Fibroblast of lung (primary cell): ENCODE data around the gene MARK3. TPM values are rescaled to one million over a fixed set of nuclear protein-coding genes. Genes with fewer than 3 reads are reported as not detected.
A peak's percentile ranks its signal among the peaks of the same experiment; 100 is the strongest.

Source experiments
- DNase-seq, 2 donors: peaks; one replicate each; pipeline versions ENCODE4 v3.0.0 to v3.0.0-alpha.2; 2010; ENCODE audit warnings: low read depth in 2 of 2
- H2AFZ ChIP-seq: 2 replicates; pipeline ENCODE4 v1.5.1; 2012; ENCODE audit warnings: low read length, control low read depth, inconsistent platforms
- H3K27ac ChIP-seq: 2 replicates; pipeline ENCODE4 v1.5.1; 2011; ENCODE audit warnings: low read length, control low read depth; ENCODE audit not compliant: insufficient read depth
- H3K27me3 ChIP-seq: 2 replicates; pipeline ENCODE4 v1.5.1; 2011; ENCODE audit warnings: mild to moderate bottlenecking, low read length; ENCODE audit not compliant: control insufficient read depth, insufficient read depth
- H3K36me3 ChIP-seq: 2 replicates; pipeline ENCODE4 v1.5.1; 2011; ENCODE audit warnings: low read length; ENCODE audit not compliant: control insufficient read depth, insufficient read depth
- H3K4me1 ChIP-seq: 2 replicates; pipeline ENCODE4 v1.5.1; 2011; ENCODE audit warnings: low read length; ENCODE audit not compliant: control insufficient read depth, insufficient read depth; ENCODE audit errors: extremely low read depth
- H3K4me2 ChIP-seq: 2 replicates; pipeline ENCODE4 v1.5.1; 2011; ENCODE audit warnings: low read length, control low read depth; ENCODE audit not compliant: insufficient read depth; ENCODE audit errors: extremely low read depth
- H3K4me3 ChIP-seq, 4 experiments: fragments of 200-600 bp in 1 of 4; sonication (generic) in 1 of 4; replicated peaks in 1 of 4; 2 replicates each; pipeline ENCODE4 v1.5.1; 2011 to 2016; ENCODE audit warnings: low read length in 4 of 4, low read depth in 3 of 4, mild to moderate bottlenecking in 3 of 4, control low read depth in 2 of 4, inconsistent platforms in 1 of 4, mixed read lengths in 1 of 4; ENCODE audit not compliant: insufficient read depth in 1 of 4; ENCODE audit errors: control extremely low read depth in 1 of 4
- H3K79me2 ChIP-seq: 2 replicates; pipeline ENCODE4 v1.5.1; 2012; ENCODE audit warnings: mild to moderate bottlenecking, low read length, inconsistent platforms; ENCODE audit not compliant: control insufficient read depth, insufficient read depth
- H3K9ac ChIP-seq: 2 replicates; pipeline ENCODE4 v1.5.1; 2011; ENCODE audit warnings: mild to moderate bottlenecking, low read length, control low read depth; ENCODE audit not compliant: insufficient read depth
- H3K9me3 ChIP-seq: 2 replicates; pipeline ENCODE4 v1.5.1; 2012; ENCODE audit warnings: low read depth, low read length; ENCODE audit not compliant: control insufficient read depth, insufficient read depth
- H4K20me1 ChIP-seq: 2 replicates; pipeline ENCODE4 v1.5.1; 2011; ENCODE audit warnings: low read length; ENCODE audit not compliant: control insufficient read depth, insufficient read depth; ENCODE audit errors: extremely low read depth
- EZH2 ChIP-seq: IDR thresholded peaks from 2 replicates; pipeline ENCODE4 v1.5.1; 2012; ENCODE audit warnings: low read length, control low read depth, mild to moderate bottlenecking; ENCODE audit errors: missing control alignments
- polyA plus RNA-seq, 2 donors: library from polyadenylated mRNA; depleted of rRNA in 1 of 2; stranded (reverse) in 1 of 2; unstranded in 1 of 2; fragments of >200 nt; gene quantifications; 2 replicates each; pipeline ENCODE4 v1.2.1, GENCODE V29; 2011 to 2012; ENCODE audit warnings: missing spikeins in 1 of 2
- total RNA-seq: library from RNA; depleted of rRNA; stranded (reverse); fragments of >200 nt; gene quantifications from 2 replicates; pipeline ENCODE4 v1.2.1, GENCODE V29; 2014
- TF ChIP-seq, protein P1 (sequence below), 2 donors: IDR thresholded peaks in 1 of 2; conservative IDR thresholded peaks in 1 of 2; 1 replicate in 1 of 2; 2 replicates in 1 of 2; pipeline ENCODE4 v1.5.1; 2011 to 2012; ENCODE audit warnings: low read length in 2 of 2, control low read depth in 1 of 2, inconsistent platforms in 1 of 2, low read depth in 1 of 2, mild to moderate bottlenecking in 1 of 2

The MARK3 gene
- total and polyA plus RNA-seq, 2 donors (not counting 1 experiment from before 2014, with no cell fraction given): 76.0 to 119 TPM

DNA sequence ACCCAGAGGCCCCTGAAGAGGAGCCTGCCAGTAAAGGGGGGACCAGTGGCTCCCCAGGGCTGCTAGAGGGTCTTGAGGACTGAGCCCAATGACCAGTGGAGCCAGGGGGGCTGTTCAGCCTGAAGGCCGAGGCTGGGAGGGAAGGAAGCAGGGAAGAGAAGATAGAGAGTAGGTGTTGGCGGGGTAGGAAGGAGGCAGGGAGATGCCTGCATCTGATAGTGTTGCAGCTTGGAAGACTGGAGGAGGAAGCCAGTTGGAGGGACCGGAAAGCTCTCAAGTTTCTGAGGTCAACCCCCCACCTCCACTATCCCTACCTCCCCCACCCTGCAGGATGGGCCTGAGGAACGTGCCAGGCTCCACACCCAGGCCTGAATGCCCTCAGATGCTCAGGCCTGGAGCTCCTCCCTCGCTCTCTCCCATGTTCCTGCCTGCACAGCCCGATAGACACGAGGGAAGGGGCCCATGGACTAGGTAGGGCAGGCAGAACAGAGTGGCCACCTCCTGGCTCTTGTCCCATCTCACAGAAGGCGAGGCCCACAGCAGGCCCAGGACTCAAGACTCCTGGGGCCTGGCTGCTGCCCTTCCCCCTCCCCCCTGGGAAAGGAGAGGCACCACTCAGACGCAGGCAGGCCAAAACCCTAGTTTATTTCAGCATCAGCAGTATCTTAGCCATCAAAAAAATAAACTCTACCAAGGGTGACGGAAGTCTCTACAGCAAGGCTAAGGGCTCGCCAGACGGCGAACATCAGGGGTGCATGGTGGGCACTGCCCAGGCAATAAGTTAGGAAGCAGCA lies 134.0 kb downstream of the MARK3 start:
- Histone ChIP-seq H4K20me1 (no peaks in the 10 kb centered on the region), H3K27me3 (no peaks in the 10 kb centered on the region), H3K9me3 (no peaks in the 10 kb centered on the region), H3K4me1 (peaks cover 16% of the 10 kb centered on the region), H3K4me2 (no peak overlapping the region), H3K4me3 (no peak overlapping the region), H3K27ac (no peak overlapping the region), H3K9ac (no peak overlapping the region), H3K36me3 (peaks cover 2% of the 10 kb centered on the region), H3K79me2 (no peaks in the 10 kb centered on the region), H2AFZ (no peak overlapping the region)
- DNase-seq: peak; percentile 27 to 44
- TF ChIP-seq EZH2: no peak
- TF ChIP-seq, protein P1, sequence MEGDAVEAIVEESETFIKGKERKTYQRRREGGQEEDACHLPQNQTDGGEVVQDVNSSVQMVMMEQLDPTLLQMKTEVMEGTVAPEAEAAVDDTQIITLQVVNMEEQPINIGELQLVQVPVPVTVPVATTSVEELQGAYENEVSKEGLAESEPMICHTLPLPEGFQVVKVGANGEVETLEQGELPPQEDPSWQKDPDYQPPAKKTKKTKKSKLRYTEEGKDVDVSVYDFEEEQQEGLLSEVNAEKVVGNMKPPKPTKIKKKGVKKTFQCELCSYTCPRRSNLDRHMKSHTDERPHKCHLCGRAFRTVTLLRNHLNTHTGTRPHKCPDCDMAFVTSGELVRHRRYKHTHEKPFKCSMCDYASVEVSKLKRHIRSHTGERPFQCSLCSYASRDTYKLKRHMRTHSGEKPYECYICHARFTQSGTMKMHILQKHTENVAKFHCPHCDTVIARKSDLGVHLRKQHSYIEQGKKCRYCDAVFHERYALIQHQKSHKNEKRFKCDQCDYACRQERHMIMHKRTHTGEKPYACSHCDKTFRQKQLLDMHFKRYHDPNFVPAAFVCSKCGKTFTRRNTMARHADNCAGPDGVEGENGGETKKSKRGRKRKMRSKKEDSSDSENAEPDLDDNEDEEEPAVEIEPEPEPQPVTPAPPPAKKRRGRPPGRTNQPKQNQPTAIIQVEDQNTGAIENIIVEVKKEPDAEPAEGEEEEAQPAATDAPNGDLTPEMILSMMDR (conservative IDR thresholded peaks at IDR 0.05 in 1 of 2, IDR thresholded peaks at IDR 0.05 in 1 of 2; ENCODE audit: low read depth in 1 of 2, low read length in 2 of 2): no peak

- no peaks in the 10 kb centered on the region for H3K27me3 ChIP-seq
- H3K27ac ChIP-seq: no peak overlapping the region
- no peak for DNase-seq
- H4K20me1 ChIP-seq: no peaks in the 10 kb centered on the region
- no peak overlapping the region for H3K4me2 ChIP-seq
- no peak overlapping the region for H2AFZ ChIP-seq
- no peak overlapping the region for H3K4me3 ChIP-seq
- no peaks in the 10 kb centered on the region for H3K9me3 ChIP-seq
- no peaks in the 10 kb centered on the region for H3K79me2 ChIP-seq
- H3K4me1 ChIP-seq: peaks cover 16% of the 10 kb centered on the region
- peaks cover 2% of the 10 kb centered on the region for H3K36me3 ChIP-seq
- no peak overlapping the region for H3K9ac ChIP-seq
- TF ChIP-seq EZH2: no peak
- TF ChIP-seq, protein P1 (conservative IDR thresholded peaks at IDR 0.05 in 1 of 2, IDR thresholded peaks at IDR 0.05 in 1 of 2; ENCODE audit: low read depth in 1 of 2, low read length in 2 of 2): no peak
Observed at GRCh38 chr14:103519837-103520212, 134.6 kb downstream of the MARK3 start.

DNA sequence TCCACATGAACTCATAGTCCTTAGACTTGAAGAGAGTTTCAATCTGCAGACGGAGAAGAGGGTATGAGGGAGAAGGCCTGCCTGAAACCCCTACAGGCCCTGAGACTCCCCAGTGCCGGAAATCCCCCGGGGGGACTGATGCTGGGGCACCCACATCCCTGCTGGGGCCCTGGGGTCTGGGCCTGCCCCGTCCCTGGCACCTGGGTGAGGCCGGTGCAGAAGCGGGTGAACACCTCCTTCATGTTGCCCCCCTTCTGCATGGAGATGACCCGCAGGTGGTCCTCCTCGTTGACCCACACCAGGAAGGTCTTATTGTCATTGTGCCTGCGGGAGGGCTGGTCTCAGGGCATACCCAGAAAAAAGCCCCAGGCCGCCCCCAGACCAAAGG lies 135.0 kb downstream of the MARK3 start:
- Histone ChIP-seq H3K36me3 (no peaks in the 10 kb centered on the region), H3K9me3 (no peaks in the 10 kb centered on the region), H3K27ac (no peak overlapping the region), H3K4me1 (peaks cover 16% of the 10 kb centered on the region), H3K4me3 (peak overlapping the region in 1 of 4 experiments; percentile 69), H4K20me1 (no peaks in the 10 kb centered on the region), H3K27me3 (no peaks in the 10 kb centered on the region), H3K79me2 (no peaks in the 10 kb centered on the region), H2AFZ (no peak overlapping the region), H3K4me2 (no peak overlapping the region), H3K9ac (no peak overlapping the region)
- no peak for TF ChIP-seq EZH2
- TF ChIP-seq, protein P1 (conservative IDR thresholded peaks at IDR 0.05 in 1 of 2, IDR thresholded peaks at IDR 0.05 in 1 of 2; ENCODE audit: low read depth in 1 of 2, low read length in 2 of 2): no peak
- no peak for DNase-seq
